Breast epithelium (tissue), 4 donors: Measurements from ENCODE around the gene ABCG5. TPM values are rescaled to one million over a fixed set of nuclear protein-coding genes. Genes with fewer than 3 reads are reported as not detected.

Experiments
- DNase-seq, 2 donors: peaks; one replicate each; pipeline ENCODE4 v3.0.0-alpha.2; 2019; ENCODE audit warnings: low spot score in 2 of 2
- H3K27ac ChIP-seq, 2 donors: fragments of 200-600 bp; sonication (generic) in 1 of 2; one replicate each; pipeline ENCODE4 v1.5.1; 2016 to 2019; ENCODE audit warnings: mild to moderate bottlenecking in 1 of 2
- H3K27me3 ChIP-seq, 2 donors: fragments of 200-600 bp; sonication (generic) in 1 of 2; one replicate each; pipeline versions ENCODE4 v1.5.1 to v1.6.0; 2017 to 2019; ENCODE audit warnings: control low read depth in 1 of 2, mild to moderate bottlenecking in 1 of 2
- H3K36me3 ChIP-seq: fragments of 200-600 bp; one replicate; pipeline ENCODE4 v1.5.1; 2019
- H3K4me1 ChIP-seq, 2 donors: fragments of 200-600 bp; sonication (generic); one replicate each; pipeline ENCODE4 v1.5.1; 2016 to 2019; ENCODE audit warnings: control low read depth in 1 of 2
- H3K4me3 ChIP-seq, 3 donors: fragments of 200-600 bp; sonication (generic); 1 replicate in 2 of 3; 2 replicates in 1 of 3; pipeline ENCODE4 v1.5.1; 2016 to 2019; ENCODE audit warnings: mild to moderate bottlenecking in 3 of 3, moderate library complexity in 2 of 3
- H3K9me3 ChIP-seq, 2 donors: fragments of 200-600 bp; sonication (generic) in 1 of 2; one replicate each; pipeline ENCODE4 v1.5.1; 2016 to 2019; ENCODE audit warnings: control low read depth in 1 of 2
- POLR2A ChIP-seq: fragments of 450-650 bp; IDR thresholded peaks from one replicate; pipeline ENCODE4 v1.6.1; 2016; ENCODE audit warnings: antibody characterized with exemption, mild to moderate bottlenecking, moderate library complexity
- POLR2AphosphoS5 ChIP-seq, 3 donors: sonication (generic); formaldehyde crosslinking; IDR thresholded peaks; one replicate each; pipeline ENCODE4 v1.6.1; 2017; ENCODE audit warnings: antibody characterized with exemption in 3 of 3
- intact Hi-C: fragments of 100-400 bp; cut with DNase I; formaldehyde crosslinking; loops from one replicate; pipeline ENCODE4 v1.15.1; 2023; ENCODE audit warnings: low total_unique reads
- total RNA-seq, 3 donors: library from RNA; depleted of rRNA; stranded (reverse); fragments of >200 nt; gene quantifications; one replicate each; pipeline ENCODE4 v1.1.0, GENCODE V29; 2016
- TF ChIP-seq, protein P1 (sequence below), 3 donors: fragments of 450-650 bp; IDR thresholded peaks; one replicate each; pipeline ENCODE4 v1.5.1; 2016 to 2017; ENCODE audit warnings: antibody characterized with exemption in 3 of 3, mild to moderate bottlenecking in 3 of 3, moderate library complexity in 3 of 3

ABCG5 gene
- total RNA-seq, 3 donors from 2014 or later: not detected

DNA sequence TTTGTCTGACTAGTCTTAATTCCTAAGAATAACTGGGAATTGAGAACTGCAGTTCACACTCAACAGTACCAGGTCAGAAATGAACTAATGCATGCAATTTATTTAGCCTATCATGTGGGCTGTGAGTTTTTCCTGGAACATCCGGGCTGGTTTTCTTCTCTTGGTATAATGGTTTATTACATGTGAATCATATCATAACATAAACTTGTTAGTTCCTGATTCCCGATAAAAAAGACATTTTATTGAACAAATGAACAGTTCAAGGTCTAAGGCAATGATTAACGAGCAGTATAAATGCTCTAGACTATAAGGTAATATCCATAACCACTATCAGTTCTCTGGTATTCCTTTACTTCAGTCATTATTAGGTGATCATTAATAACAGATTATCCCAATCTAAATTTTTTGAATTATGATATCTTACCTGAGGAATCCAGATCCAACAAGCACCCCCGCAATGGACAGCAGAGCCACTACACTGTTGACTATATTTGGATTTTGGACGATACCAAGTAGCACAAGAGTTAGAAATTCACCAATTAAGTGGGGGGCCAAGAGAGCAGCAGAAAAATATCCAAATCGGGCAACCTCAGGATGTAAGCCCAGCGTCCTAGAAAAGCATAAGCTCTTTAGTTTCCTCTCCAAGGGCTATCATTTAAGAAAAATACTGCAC, 19.0 kb downstream of the ABCG5 start:
- Histone ChIP-seq H3K27me3 (no peaks in the 10 kb centered on the region), H3K9me3 (no peaks in the 10 kb centered on the region), H3K36me3 (no peaks in the 10 kb centered on the region), H3K27ac (no peak overlapping the region), H3K4me3 (no peak overlapping the region), H3K4me1 (no peaks in the 10 kb centered on the region)
- intact Hi-C loops: no loop called here
- no peak for DNase-seq
- TF ChIP-seq POLR2AphosphoS5 (IDR thresholded peaks at IDR 0.05): no peak
- TF ChIP-seq, protein P1, sequence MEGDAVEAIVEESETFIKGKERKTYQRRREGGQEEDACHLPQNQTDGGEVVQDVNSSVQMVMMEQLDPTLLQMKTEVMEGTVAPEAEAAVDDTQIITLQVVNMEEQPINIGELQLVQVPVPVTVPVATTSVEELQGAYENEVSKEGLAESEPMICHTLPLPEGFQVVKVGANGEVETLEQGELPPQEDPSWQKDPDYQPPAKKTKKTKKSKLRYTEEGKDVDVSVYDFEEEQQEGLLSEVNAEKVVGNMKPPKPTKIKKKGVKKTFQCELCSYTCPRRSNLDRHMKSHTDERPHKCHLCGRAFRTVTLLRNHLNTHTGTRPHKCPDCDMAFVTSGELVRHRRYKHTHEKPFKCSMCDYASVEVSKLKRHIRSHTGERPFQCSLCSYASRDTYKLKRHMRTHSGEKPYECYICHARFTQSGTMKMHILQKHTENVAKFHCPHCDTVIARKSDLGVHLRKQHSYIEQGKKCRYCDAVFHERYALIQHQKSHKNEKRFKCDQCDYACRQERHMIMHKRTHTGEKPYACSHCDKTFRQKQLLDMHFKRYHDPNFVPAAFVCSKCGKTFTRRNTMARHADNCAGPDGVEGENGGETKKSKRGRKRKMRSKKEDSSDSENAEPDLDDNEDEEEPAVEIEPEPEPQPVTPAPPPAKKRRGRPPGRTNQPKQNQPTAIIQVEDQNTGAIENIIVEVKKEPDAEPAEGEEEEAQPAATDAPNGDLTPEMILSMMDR (IDR thresholded peaks at IDR 0.05): no peak
- TF ChIP-seq POLR2A: no peak

DNA sequence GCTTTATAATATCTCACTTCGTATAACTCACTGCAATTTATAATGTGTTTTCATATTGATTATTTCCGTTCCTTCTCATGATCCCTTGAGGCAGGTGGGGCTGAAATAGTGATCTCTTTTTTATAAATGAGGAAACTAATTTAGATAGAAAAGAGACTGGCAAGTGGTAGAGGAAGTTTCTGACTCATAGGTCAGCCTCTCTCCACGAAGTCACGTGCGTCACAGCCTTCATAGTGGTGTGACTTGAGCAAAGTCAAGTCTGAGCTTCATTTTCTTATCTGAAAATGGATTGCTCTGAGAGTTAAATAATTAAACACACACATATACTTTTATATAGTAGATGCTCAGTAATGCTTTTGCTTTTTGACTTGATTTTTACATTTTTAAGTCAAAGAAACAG, 19.9 kb downstream of the ABCG5 start:
- intact Hi-C loops: no loop called here
- H3K27ac ChIP-seq: no peak overlapping the region
- DNase-seq: no peak

DNA sequence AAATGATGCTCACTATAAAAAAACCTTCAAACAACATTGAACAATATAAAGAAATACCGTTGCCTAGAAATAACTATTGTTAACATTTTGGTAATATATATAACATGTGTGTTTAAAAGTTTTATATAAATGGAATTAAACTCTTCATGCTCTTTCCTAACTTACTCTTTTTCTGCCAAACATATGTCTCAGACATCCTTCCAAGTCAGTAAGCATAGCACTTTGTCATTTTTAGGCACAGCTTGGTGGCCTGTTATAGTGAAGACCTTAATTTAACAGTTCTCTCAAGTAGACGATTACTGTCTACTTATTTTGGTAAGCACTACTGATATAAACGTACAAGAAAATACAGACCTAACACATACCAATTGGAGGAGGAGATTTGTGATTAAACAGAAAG, 23.9 kb downstream of the ABCG5 start:
- Histone ChIP-seq H3K27ac (no peak overlapping the region), H3K27me3 (no peaks in the 10 kb centered on the region), H3K9me3 (no peaks in the 10 kb centered on the region), H3K4me1 (no peaks in the 10 kb centered on the region), H3K36me3 (peaks cover 7% of the 10 kb centered on the region), H3K4me3 (no peak overlapping the region)
- TF ChIP-seq POLR2AphosphoS5 (IDR thresholded peaks at IDR 0.05) (no peak), POLR2A (no peak)
- TF ChIP-seq, protein P1 (IDR thresholded peaks at IDR 0.05): no peak
- intact Hi-C loops: no loop called here
- DNase-seq: no peak

More for the DNA sequence above, 19.9 kb downstream of the ABCG5 start:
- Histone ChIP-seq H3K4me3 (no peak overlapping the region), H3K4me1 (no peaks in the 10 kb centered on the region), H3K9me3 (no peaks in the 10 kb centered on the region), H3K36me3 (no peaks in the 10 kb centered on the region), H3K27me3 (no peaks in the 10 kb centered on the region)
- TF ChIP-seq POLR2AphosphoS5 (IDR thresholded peaks at IDR 0.05) (no peak), POLR2A (no peak)
- TF ChIP-seq, protein P1 (IDR thresholded peaks at IDR 0.05): no peak

DNA sequence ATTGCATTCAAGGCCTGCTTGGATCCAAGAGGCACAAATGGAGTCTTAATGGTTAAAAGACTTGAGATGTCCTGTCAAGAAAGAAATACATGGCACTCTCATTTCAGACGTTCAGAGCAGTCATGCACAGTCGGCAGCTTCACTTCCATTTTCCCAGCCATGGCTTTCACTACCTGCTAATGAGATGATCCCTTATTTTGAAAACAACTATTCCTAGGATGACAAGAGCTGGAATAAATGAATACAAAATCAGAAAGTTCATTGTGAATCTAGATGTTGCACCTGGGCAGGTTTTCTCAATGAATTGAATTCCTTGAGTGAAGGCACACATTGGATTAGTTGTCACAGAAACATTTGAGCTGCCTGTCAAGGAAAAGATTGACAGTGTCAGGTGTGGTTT, 25.7 kb downstream of the ABCG5 start:
- no peak overlapping the region for H3K27ac ChIP-seq
- no peaks in the 10 kb centered on the region for H3K4me1 ChIP-seq
- TF ChIP-seq POLR2A (no peak), POLR2AphosphoS5 (IDR thresholded peaks at IDR 0.05) (no peak)
- TF ChIP-seq, protein P1 (IDR thresholded peaks at IDR 0.05): no peak
- H3K27me3 ChIP-seq: no peaks in the 10 kb centered on the region
- intact Hi-C loops: no loop called here
- H3K36me3 ChIP-seq: peaks cover 7% of the 10 kb centered on the region
- no peak overlapping the region for H3K4me3 ChIP-seq
- H3K9me3 ChIP-seq: no peaks in the 10 kb centered on the region
- no peak for DNase-seq

DNA sequence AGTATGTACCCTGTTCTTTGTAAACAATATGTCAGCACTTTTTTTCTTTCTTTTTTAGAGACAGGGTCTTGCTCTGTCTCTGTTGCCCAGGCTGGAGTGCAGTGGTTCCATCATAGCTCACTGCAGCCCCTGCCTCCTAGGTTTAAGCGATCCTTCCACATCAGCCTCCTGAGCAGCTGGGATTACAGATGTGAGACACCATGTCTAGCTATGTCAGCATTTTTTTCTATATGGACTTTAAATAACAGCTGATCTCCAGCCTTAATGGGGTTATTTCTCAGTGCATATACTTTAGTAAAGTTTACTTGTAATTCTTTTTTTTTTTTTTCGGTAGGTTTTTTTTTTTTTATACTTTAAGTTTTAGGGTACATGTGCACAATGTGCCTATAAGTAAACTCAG, 26.6 kb downstream of the ABCG5 start:
- Histone ChIP-seq H3K27me3 (no peaks in the 10 kb centered on the region), H3K36me3 (peaks cover 7% of the 10 kb centered on the region), H3K9me3 (no peaks in the 10 kb centered on the region), H3K4me3 (no peak overlapping the region), H3K4me1 (no peaks in the 10 kb centered on the region), H3K27ac (no peak overlapping the region)
- intact Hi-C loops: no loop called here
- no peak for TF ChIP-seq POLR2A
- TF ChIP-seq, protein P1 (IDR thresholded peaks at IDR 0.05): no peak
- no peak for TF ChIP-seq POLR2AphosphoS5 (IDR thresholded peaks at IDR 0.05)
- DNase-seq: no peak
